ENCODE measurements around the gene EXOC6.

EXOC6 gene

GRCh38 chr10:93063977-93064660 is 215.8 kb downstream of the EXOC6 start:
- no peak for DNase-seq (ENCODE audit: low read depth, low spot score)
- CTCF ChIA-PET, result interaction anchor here (1.1 to 2.3 kb wide), 11 partner anchors 8 to 179 kb away, joined by 3 to 7 read pairs (median 6); no protein-coding TSS in a partner anchor
- H3K4me3 ChIP-seq (ENCODE audit: low read depth, low read length), result no peak overlapping the region
- POLR2A ChIA-PET, result no interaction called here
- TF ChIP-seq CTCF (IDR thresholded peaks at IDR 0.05; ENCODE audit: insufficient read depth, low read length, missing control alignments), result no peak

GRCh38 chr10:93064874-93065660 is 216.7 kb downstream of the EXOC6 start:
- no peak for DNase-seq (ENCODE audit: low read depth, low spot score)
- no peak for TF ChIP-seq CTCF (IDR thresholded peaks at IDR 0.05; ENCODE audit: insufficient read depth, low read length, missing control alignments)
- ChIA-PET CTCF (interaction anchor here (1.1 to 2.3 kb wide), 16 partner anchors 7 to 442 kb away, joined by 3 to 7 read pairs (median 6); no protein-coding TSS in a partner anchor), POLR2A (interaction anchor here (1.5 kb wide), 1 partner anchor 10 kb away, joined by 3 read pairs; no protein-coding TSS in a partner anchor)
- H3K4me3 ChIP-seq (ENCODE audit: low read depth, low read length), result no peak overlapping the region

- POLR2A ChIA-PET, result interaction anchor here (1.5 kb wide), 1 partner anchor 9 kb away, joined by 3 read pairs; no protein-coding TSS in a partner anchor
- TF ChIP-seq CTCF (IDR thresholded peaks at IDR 0.05; ENCODE audit: insufficient read depth, low read length, missing control alignments), result no peak
- H3K4me3 ChIP-seq (ENCODE audit: low read depth, low read length), result peak overlapping the region; percentile 28
- CTCF ChIA-PET, result interaction anchor here (1.0 to 2.3 kb wide), 14 partner anchors 9 to 441 kb away, joined by 3 to 16 read pairs (median 4); no protein-coding TSS in a partner anchor
- no peak for DNase-seq (ENCODE audit: low read depth, low spot score)
Measured at GRCh38 chr10:93065675-93066543, 217.6 kb downstream of the EXOC6 start.

GRCh38 chr10:93066544-93066913 is 218.2 kb downstream of the EXOC6 start:
- no peak overlapping the region for H3K4me3 ChIP-seq (ENCODE audit: low read depth, low read length)
- CTCF ChIA-PET, result interaction anchor here (1.0 to 2.3 kb wide), 10 partner anchors 10 to 286 kb away, joined by 3 to 16 read pairs (median 4); no protein-coding TSS in a partner anchor
- TF ChIP-seq CTCF (IDR thresholded peaks at IDR 0.05; ENCODE audit: insufficient read depth, low read length, missing control alignments), result no peak
- no peak for DNase-seq (ENCODE audit: low read depth, low spot score)
- POLR2A ChIA-PET, result interaction anchor here (1.5 kb wide), 1 partner anchor 9 kb away, joined by 3 read pairs; no protein-coding TSS in a partner anchor

- no peak for DNase-seq (ENCODE audit: low read depth, low spot score)
- POLR2A ChIA-PET, result interaction anchor here (0.5 kb wide), 1 partner anchor 439 kb away, joined by 3 read pairs; no protein-coding TSS in a partner anchor
- no peak overlapping the region for H3K4me3 ChIP-seq (ENCODE audit: low read depth, low read length)
- TF ChIP-seq CTCF (IDR thresholded peaks at IDR 0.05; ENCODE audit: insufficient read depth, low read length, missing control alignments), result no peak
- CTCF ChIA-PET, result interaction anchor here (0.9 to 2.3 kb wide), 4 partner anchors 9 to 61 kb away, joined by 3 to 16 read pairs (median 4); no protein-coding TSS in a partner anchor
Measured at GRCh38 chr10:93067443-93068365, 219.4 kb downstream of the EXOC6 start.

All from AG04449 (cell line).